K562 (cell line): Measurements from ENCODE around the gene GDF15. TPM values are rescaled to one million over a fixed set of nuclear protein-coding genes. Genes with fewer than 3 reads are reported as not detected.
A peak's percentile ranks its signal among the peaks of the same experiment; 100 is the strongest.

Source experiments
- CBX1 ChIP-seq: sonication (generic); IDR thresholded peaks from 2 replicates; pipeline ENCODE4 v1.6.1; 2016; ENCODE audit warnings: antibody characterized with exemption, low read depth, mild to moderate bottlenecking
- CCNT2 ChIP-seq: IDR thresholded peaks from 2 replicates; pipeline ENCODE4 v1.6.1; 2011; ENCODE audit warnings: borderline replicate concordance, low read depth, mild to moderate bottlenecking, moderate library complexity, mixed read lengths, low read length; ENCODE audit not compliant: insufficient read length; ENCODE audit errors: extremely low read depth
- DDX20 ChIP-seq: fragments of 450-650 bp; IDR thresholded peaks from 2 replicates; pipeline ENCODE4 v1.6.1; 2016; ENCODE audit warnings: missing genetic modification characterization, low read depth, mild to moderate bottlenecking, missing compliant biosample characterization, moderate library complexity
- DNMT1 ChIP-seq: fragments of 450-650 bp; IDR thresholded peaks from 2 replicates; pipeline ENCODE4 v1.6.1; 2016; ENCODE audit warnings: antibody characterized with exemption, mild to moderate bottlenecking
- FOXJ3 ChIP-seq: sonication (generic); formaldehyde crosslinking; IDR thresholded peaks from 2 replicates; pipeline ENCODE4 v1.4.0; 2020; ENCODE audit warnings: mild to moderate bottlenecking, missing genetic modification reagents
- GABPB1 ChIP-seq: sonication (generic); formaldehyde crosslinking; IDR thresholded peaks from 2 replicates; pipeline ENCODE4 v1.8.0; 2022; ENCODE audit warnings: mild to moderate bottlenecking, missing genetic modification reagents
- HNRNPUL1 ChIP-seq: fragments of 200-400 bp; formaldehyde crosslinking; IDR thresholded peaks from 2 replicates; pipeline ENCODE4 v1.6.1; 2017; ENCODE audit warnings: low read length
- IRF2 ChIP-seq: sonication (generic); formaldehyde crosslinking; IDR thresholded peaks from 2 replicates; pipeline ENCODE4 v1.8.1; 2022; ENCODE audit warnings: mild to moderate bottlenecking, missing genetic modification reagents
- NUFIP1 ChIP-seq: fragments of 450-650 bp; IDR thresholded peaks from 2 replicates; pipeline ENCODE4 v1.6.1; 2018; ENCODE audit not compliant: partially characterized antibody
- OTX1 ChIP-seq: fragments of 450-650 bp; formaldehyde crosslinking; IDR thresholded peaks from 2 replicates; pipeline ENCODE4 v1.4.0; 2022; ENCODE audit warnings: mild to moderate bottlenecking
- PCBP2 ChIP-seq: fragments of 200-400 bp; formaldehyde crosslinking; IDR thresholded peaks from 2 replicates; pipeline ENCODE4 v1.6.1; 2018; ENCODE audit warnings: low read length, low read depth, mild to moderate bottlenecking, moderate library complexity; ENCODE audit not compliant: poor library complexity, severe bottlenecking
- PHF21A ChIP-seq: fragments of 450-650 bp; IDR thresholded peaks from 2 replicates; pipeline ENCODE4 v1.6.1; 2017; ENCODE audit warnings: low read depth, borderline replicate concordance
- PTRF ChIP-seq: fragments of 450-650 bp; IDR thresholded peaks from 2 replicates; pipeline ENCODE4 v1.6.1; 2016; ENCODE audit warnings: mild to moderate bottlenecking, missing genetic modification characterization, missing compliant biosample characterization
- RBM34 ChIP-seq: fragments of 200-400 bp; formaldehyde crosslinking; IDR thresholded peaks from 2 replicates; pipeline ENCODE4 v1.6.1; 2018; ENCODE audit warnings: low read length, borderline replicate concordance; ENCODE audit not compliant: insufficient read depth
- SMAD2 ChIP-seq: fragments of 150-350 bp; IDR thresholded peaks from 2 replicates; pipeline ENCODE4 v1.6.1; 2014; ENCODE audit warnings: low read depth, mild to moderate bottlenecking, low read length
- SMC3 ChIP-seq: conservative IDR thresholded peaks from 2 replicates; pipeline ENCODE4 v1.6.1; 2011; ENCODE audit warnings: low read depth, low read length, improper control_type of control experiment; ENCODE audit not compliant: insufficient read depth
- TEAD1 ChIP-seq, 2 experiments: fragments of 450-650 bp in 1 of 2; sonication (generic) in 1 of 2; formaldehyde crosslinking; IDR thresholded peaks; 2 replicates each; pipeline versions ENCODE4 v1.4.0 to v1.8.0; 2020 to 2022; ENCODE audit warnings: mild to moderate bottlenecking in 2 of 2, missing genetic modification reagents in 1 of 2
- ZFP91 ChIP-seq: sonication (generic); formaldehyde crosslinking; IDR thresholded peaks from 2 replicates; pipeline ENCODE4 v1.8.0; 2022; ENCODE audit warnings: mild to moderate bottlenecking, missing genetic modification reagents
- ZNF146 ChIP-seq: IDR thresholded peaks from one replicate; pipeline ENCODE4 v1.6.1; 2018; ENCODE audit warnings: missing compliant biosample characterization; ENCODE audit not compliant: unreplicated experiment
- ZNF316 ChIP-seq: fragments of 450-650 bp; IDR thresholded peaks from 2 replicates; pipeline ENCODE4 v1.6.1; 2016
- ZNF668 ChIP-seq: fragments of 250-450 bp; sonication (Bioruptor Pico); IDR thresholded peaks from 2 replicates; pipeline ENCODE4 v1.8.0; 2022; ENCODE audit warnings: mild to moderate bottlenecking, inconsistent platforms
- polyA plus RNA-seq, 8 experiments: library from polyadenylated mRNA; depleted of rRNA in 4 of 8; stranded (reverse) in 5 of 8; unstranded in 3 of 8; fragments of >200 nt; fragmentation: Nextera tagmentation in 2 of 8; fragmentation: Illumina TruSeq in 1 of 8; extraction: Ambion mirVana in 2 of 8; extraction: Trizol in 1 of 8; gene quantifications; 2 replicates each; pipeline versions ENCODE4 v1.2.1 to v1.2.3, GENCODE V29; 2011 to 2014; ENCODE audit warnings: inconsistent platforms in 1 of 8, missing spikeins in 1 of 8
- total RNA-seq, 7 experiments: library from RNA; depleted of rRNA in 6 of 7; stranded (reverse); fragments of >200 nt in 6 of 7; fragmentation: Illumina TruSeq in 2 of 7; extraction: Trizol in 2 of 7; gene quantifications; 2 replicates each; pipeline versions ENCODE4 v1.2.1 to v1.2.3, GENCODE V29; 2011 to 2021; ENCODE audit warnings: low replicate concordance in 1 of 7
- TF ChIP-seq, protein P1 (sequence below): sonication (generic); formaldehyde crosslinking; IDR thresholded peaks from 2 replicates; pipeline ENCODE4 v1.8.1; 2022; ENCODE audit warnings: missing genetic modification reagents

GDF15 gene
- total and polyA plus RNA-seq, 9 of the 15 experiments (the other 6 are each of a cell fraction or from before 2014, with no cell fraction given) = 2.3 to 82.4 (median 12.5) TPM

DNA sequence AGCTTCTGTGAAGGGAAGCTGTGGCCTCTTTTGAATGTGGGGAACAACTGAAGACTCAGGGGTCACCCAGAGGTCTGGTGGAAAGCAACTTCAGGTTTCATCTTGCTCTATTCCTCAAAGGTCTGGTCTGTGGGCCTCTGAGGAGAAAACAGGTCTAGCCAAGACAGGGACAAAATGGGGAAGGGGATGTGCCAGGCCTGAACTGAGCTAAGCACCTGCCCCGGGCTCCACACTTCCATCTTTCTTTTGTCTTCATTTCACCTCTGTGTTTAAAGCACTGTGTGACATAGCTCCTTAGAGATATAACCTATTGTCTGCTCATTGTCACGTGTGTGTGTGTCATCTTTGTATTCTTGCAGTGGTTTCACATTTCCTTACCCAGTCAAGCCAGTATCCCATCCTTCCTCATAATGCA, 19.9 kb upstream of the GDF15 start (continued):
- TF ChIP-seq, protein P1, sequence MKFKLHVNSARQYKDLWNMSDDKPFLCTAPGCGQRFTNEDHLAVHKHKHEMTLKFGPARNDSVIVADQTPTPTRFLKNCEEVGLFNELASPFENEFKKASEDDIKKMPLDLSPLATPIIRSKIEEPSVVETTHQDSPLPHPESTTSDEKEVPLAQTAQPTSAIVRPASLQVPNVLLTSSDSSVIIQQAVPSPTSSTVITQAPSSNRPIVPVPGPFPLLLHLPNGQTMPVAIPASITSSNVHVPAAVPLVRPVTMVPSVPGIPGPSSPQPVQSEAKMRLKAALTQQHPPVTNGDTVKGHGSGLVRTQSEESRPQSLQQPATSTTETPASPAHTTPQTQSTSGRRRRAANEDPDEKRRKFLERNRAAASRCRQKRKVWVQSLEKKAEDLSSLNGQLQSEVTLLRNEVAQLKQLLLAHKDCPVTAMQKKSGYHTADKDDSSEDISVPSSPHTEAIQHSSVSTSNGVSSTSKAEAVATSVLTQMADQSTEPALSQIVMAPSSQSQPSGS (CRISPR knock-in tag) = no peak
- peak; percentile 23; the same call in 1 of the 2 replicates for TF ChIP-seq PTRF
- no peak for TF ChIP-seq ZNF316
- TF ChIP-seq PCBP2 = no peak
- TF ChIP-seq TEAD1 (CRISPR knock-in tag; IDR thresholded peaks at IDR 0.05) = peak in 1 of 2 experiments; percentile 71; a peak in 1 of 4 replicates
- no peak for TF ChIP-seq SMC3
- no peak for TF ChIP-seq PHF21A
- TF ChIP-seq SMAD2 = no peak
- TF ChIP-seq ZNF668 = no peak
- no peak for TF ChIP-seq IRF2 (CRISPR knock-in tag)
- no peak for TF ChIP-seq HNRNPUL1
- no peak for TF ChIP-seq ZFP91
- no peak for TF ChIP-seq FOXJ3
- TF ChIP-seq CBX1 = no peak
- no peak for TF ChIP-seq NUFIP1
- TF ChIP-seq OTX1 (CRISPR knock-in tag) = no peak
- TF ChIP-seq DNMT1 = no peak
- TF ChIP-seq GABPB1 (CRISPR knock-in tag) = no peak
- TF ChIP-seq RBM34 = no peak
- TF ChIP-seq ZNF146 (CRISPR knock-in tag) = no peak
- TF ChIP-seq DDX20 (tag) = peak; percentile 78; the same call in 1 of the 2 replicates
- TF ChIP-seq CCNT2 = no peak
